AG08395 (cell line): ENCODE measurements around the gene THTPA.

Experiments used
- DNase-seq: peaks from one replicate; pipeline ENCODE4 v3.0.0; 2012; ENCODE audit warnings: mixed read lengths, low spot score

THTPA gene

DNA sequence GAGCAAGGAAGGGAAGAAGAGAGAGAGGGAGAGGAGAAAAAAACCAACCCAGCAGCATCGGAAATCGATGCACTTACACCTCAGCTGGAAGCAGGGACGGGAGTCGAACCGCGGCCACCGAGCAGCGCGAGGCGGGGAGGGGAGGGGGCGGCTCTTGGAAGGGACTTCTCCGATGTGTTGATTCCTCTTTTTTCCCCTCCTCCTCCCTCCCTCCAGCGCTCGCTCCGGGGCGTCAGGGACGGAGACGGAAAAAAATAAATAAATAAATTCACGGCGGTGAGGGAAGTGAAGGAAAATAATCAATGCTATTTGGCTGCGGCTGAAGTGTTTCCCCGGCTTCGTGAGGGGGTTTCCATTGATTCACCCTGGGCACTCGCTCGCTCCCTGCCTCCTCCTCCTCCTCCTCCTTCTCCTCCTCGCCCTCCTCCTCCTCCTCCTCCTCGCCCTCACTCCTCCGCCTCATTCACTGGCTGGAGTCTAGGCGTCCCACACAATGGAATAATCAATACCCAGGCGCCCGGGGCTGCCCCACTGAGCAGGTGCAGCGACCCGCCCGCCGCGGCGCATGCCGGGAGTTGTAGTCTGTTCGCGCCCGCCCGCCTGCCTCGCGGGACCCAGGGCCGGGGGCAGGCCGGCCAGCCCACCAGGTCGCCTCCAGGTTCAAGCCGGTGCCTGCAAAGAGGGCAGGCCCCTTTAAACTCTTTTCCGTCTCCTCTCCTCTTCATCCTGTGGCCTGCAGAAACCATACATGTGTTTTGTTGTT, 4.6 kb upstream of the THTPA start, which contains the start of gene ZFHX2:
Gene ZFHX2 (minus strand): TSS at position 500 of the 763 bp plus-strand sequence. CDS start 16,440 bp downstream, outside the sequence.
- DNase-seq = peak; percentile 53

DNA sequence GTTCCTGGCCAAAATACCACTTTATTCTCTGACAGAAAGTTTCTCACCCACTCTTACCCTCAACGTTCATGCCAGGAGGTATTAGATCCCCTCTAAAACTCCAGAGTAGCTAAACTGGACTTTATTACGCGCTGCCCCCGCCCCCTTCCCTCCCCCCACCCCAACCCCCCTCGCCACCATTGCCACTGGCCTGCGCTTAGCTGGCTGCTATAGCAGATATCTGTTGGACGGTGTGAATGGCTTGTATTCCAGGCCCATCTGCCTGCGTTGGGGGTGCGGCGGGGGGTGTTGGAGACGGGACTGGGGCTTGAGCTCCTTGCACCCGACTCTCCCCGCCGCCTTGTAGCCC, 564 bp upstream of the THTPA start:
- DNase-seq = no peak

DNA sequence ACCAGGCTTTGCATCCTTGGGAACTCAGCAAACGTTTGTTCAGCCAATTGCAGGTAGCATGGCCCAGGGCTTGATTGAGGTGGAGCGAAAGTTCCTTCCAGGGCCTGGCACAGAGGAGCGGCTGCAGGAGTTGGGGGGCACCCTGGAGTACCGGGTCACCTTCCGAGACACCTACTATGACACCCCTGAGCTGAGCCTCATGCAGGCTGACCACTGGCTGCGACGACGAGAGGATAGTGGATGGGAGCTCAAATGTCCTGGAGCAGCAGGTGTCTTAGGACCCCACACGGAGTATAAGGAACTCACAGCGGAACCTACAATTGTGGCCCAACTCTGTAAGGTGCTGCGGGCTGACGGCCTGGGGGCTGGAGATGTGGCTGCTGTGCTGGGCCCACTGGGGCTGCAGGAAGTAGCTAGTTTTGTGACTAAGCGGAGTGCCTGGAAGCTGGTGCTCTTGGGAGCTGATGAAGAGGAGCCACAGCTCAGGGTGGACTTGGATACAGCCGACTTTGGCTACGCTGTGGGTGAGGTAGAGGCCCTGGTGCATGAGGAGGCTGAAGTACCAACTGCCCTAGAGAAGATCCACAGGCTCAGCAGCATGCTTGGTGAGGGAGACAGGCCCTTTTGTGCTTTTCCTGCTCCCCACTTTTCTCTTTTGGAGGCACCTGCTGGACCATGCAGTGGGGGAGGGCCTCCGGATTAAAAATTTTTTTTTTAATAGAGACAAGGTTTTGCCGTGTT, 799 bp downstream of the THTPA start:
- DNase-seq = no peak

DNA sequence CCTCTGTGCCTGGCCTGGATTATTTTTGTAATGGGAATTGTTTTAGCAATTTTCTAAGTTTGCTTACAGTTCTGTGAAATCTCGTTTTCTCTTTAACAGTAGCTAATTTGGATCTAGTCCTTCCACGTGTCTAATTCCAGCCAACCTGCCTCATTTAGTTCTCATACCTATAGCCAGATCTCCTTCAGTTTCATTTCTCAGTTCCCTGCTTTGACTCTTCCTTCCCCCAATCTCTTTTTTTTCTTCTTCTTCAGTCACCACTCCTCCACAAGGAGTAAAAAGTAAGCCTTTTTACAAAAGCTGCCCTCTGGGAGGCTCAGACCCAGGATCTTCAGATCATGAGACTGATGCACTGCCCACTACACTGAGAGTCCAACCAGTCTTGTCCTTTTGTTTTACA, 1.4 kb downstream of the THTPA start:
- DNase-seq = no peak

DNA sequence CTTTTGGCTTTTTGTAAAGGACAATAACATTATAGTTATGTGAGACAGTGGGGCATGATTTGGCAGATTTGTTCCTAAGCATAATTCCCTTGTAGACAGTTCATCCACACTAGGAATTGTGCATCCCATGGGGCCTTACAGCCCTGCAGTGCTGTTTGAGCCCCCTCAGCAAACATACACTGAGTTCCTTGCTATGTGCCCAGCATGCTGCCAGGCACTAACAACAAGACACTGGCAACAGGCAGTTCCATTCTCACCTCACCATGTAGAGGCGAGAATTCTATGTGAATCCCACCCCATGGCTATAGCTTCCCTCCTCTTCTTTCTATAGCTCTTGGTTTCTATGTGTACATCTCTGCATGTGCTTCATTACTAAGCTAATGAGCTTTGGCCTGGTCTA, 1.9 kb downstream of the THTPA start:
- DNase-seq = no peak

DNA sequence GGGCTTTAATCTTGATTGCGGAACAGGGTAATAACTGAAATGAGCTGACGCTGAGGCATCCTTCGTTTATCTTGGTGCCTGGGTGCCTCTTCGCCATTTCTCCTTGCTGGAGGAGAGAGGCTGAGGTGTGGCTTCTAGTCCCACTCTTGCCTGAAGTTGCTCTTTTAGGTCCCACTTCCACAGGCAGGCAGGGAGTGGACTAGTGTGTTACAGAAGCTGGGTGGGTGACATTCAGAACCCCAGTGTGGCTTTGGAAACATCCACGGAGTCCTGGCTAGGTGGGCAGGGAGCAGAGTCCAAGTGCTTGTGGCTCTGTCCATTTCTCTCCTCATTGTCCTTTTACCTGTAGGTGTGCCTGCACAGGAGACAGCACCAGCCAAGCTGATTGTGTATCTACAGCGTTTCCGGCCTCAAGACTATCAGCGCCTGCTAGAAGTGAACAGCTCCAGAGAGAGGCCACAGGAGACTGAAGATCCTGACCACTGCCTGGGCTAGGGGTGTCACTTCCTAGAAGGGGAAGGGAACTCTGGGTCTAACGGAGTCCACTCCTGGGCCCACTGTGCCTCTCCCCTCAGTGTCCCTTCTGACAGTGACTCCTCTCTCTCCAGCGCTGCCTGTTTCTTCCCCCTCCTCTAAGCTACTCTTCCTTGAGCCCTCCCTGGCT, 2.4 kb downstream of the THTPA start:
- no peak for DNase-seq

DNA sequence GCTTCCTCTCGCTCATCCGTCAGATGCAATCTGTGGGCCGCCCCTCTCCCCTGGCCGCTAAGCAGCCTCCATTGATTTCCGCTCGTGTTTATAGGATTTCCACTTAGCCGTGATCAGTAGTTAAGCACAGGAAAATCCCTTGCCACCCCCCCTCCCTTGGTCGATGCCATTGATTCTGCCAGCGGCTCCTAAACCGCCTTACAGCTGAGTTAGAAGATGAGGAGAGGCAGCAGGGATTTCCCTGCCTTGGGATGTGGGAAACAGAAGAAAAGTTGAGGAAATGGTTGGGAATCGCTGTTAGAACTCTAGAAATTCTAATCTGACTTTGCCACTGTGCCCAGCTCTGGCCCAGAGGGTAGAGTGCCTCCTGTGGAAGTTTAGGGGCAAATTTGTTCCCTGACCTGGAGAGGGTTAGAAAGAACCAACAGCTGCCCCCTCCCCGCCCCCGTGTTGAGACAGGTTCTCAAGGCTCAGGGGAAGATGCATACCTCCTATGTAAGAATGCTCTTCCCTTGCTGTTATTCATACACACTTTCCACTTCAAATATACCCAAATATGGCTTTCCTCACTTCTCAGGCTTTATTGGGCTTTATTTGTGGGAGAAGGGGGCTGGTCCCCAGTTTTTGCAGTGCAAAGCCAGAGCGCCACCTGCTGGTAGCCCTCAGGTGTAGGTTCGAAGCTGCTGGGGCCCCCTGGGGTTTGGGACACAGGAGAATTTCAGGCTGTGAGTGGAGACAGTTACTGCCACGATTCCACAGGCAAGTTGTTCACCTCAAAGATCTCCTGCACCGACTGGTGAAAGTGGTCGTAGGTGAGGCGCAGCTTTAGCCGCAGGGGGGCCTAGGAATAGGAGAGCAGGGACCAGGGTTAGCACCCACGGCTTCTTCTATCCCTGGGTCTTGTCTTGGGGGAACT, 3.2 kb downstream of the THTPA start:
- DNase-seq = peak; percentile 67

DNA sequence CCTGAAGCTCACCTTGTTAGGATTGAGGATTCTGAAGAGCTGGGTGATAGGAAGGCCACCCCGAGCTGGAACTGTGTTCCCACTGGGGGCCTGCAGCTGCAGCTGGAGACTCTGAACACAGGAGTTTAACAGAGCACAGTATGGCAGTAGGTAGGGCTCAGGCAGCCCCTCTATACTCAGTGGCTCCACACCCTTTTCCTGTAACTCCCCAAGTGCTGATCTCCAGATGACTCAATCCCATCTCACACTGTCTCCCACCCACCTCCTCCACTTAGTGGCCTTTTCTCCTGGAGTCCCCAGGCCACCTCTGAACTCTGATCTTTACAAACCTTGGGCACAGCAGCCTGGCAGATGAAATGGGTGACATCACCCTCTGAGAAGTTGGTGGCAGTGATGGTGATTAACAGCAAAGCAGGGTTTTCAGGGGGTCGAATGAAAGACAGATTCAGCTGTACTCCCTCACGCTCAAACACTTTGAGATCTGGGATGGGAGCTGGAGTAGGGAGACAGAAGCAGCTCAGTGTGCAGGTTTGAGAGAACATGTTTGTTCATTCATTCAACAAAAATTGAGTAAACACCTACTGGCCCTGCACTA, 4.0 kb downstream of the THTPA start:
- DNase-seq = no peak

DNA sequence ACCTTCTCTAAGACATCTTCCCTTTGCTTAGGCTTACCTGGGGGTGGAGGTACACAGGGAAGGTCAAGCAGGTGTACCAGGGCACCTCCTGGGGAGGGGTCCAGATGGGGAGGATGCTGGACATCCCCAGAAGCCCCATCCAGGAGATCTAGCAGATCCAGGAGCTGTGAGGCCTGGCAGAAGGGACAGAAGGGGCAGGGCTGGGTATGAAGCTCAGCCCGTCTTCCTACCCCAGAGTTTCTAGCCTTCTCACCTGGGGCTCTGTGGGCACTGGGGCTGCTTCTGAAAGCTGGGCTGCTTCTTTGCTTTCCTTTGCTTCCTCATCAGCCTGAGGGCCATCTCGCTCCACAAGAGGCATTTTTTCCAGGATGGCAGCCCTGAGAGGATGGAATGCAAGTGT, 5.2 kb downstream of the THTPA start:
- DNase-seq = no peak

DNA sequence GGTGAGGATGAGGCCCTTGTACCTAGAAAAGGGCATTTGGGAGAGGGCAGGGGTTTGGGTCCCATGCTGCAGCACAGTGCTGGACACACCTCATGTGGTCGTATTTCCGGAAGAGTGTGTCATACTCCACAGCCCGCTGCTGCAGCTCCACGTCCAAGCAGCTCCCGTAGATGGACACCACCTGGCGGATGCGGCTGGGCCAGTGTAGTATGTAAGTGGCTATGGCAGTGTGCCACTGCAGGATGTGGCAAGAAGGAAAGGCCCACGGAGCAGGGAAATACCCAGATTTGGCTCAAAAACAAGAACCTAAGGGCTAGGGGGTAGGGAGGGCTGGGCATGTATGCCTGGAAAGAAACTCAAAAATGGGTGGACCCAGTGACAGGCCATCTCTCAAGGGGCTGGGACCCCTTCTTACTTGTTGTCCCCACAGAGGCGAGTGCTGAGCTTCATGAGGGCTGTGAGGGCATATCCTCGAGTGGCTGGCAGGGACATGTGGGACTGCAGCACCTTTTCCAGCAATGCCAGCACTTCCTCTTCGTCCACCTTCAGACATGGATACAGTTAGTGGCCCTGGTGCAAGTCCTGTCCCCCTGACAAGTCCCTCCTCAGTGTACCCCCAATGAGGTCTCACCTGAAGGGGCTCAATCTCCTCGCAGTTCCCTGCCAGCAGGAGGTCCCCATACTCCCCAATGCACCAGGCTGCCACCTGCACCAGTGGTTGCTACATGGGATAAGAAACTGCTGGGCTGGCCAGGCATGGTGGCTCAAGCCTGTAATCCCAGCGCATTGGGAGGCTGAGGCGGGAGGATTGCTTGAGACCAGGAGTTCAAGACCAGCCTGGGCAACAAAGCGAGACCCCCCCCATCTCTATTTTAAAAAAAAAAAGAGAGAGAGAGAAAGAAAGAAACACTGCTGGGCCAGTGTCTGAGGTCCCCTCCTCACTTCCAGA, 6.1 kb downstream of the THTPA start:
- no peak for DNase-seq

DNA sequence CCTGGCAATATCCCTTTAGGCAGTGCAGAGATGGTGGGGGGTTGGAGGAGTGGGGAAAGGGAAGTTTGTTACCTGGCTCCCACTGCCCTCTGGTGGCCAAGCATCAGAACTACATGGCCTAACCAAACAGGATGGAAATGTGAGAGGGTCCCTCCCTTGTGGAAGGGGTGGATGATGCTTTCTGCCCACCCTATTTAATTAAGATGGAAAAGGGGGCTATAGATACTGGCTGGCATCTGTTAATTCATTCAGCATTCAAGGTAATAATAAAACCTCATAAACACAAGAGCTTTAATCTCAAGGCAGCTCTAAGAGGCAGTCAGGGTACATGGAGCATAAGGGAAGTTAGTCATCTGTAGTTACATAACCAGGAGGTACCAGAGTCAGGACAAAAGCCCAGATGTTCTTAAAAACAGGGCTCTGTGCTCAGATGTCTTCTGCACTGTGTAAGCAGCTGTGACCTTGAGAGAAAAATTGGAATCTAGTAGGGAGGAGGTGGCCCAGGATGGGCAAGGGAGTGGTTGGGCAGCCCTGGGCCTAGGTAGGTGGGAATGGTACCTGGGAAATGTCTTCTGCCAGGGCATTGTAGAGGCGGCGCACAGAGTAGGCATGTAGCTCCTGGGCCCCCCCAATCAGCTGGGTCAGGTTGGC, 6.9 kb downstream of the THTPA start:
- DNase-seq = peak; percentile 55

DNA sequence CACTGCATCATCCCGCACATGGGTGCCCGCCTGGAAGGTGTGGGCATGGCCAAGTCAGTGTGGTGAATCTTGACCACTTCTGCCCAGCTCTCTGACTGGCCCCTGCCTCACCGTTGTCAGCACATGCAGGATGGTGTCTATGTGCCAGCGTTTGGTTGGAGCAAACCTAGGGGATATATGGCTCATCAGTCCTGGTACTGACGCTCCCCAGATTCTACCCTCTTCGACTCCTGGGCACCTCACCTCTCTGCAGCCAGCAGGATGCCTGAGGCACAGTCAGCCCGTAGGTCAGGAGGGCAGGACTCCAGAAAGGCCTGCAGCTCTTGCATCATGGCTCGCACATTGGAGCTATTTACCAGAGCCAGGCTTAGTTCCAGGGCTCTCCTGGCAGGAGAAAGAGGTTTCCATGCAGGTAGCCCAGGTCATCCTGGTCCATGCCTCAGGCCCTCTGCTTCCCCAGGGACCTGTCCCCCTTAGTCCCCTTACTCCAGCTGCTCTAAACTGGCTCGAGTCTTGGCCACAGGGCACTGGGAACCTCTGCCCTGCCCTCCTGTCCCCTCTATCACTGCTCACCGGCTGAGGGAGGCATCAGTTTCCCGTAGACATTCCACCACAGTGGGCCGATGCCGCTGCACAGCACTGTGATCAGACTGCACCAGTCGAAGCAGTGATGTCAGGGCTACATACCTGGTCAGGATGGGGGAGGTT, 7.6 kb downstream of the THTPA start:
- DNase-seq = no peak

DNA sequence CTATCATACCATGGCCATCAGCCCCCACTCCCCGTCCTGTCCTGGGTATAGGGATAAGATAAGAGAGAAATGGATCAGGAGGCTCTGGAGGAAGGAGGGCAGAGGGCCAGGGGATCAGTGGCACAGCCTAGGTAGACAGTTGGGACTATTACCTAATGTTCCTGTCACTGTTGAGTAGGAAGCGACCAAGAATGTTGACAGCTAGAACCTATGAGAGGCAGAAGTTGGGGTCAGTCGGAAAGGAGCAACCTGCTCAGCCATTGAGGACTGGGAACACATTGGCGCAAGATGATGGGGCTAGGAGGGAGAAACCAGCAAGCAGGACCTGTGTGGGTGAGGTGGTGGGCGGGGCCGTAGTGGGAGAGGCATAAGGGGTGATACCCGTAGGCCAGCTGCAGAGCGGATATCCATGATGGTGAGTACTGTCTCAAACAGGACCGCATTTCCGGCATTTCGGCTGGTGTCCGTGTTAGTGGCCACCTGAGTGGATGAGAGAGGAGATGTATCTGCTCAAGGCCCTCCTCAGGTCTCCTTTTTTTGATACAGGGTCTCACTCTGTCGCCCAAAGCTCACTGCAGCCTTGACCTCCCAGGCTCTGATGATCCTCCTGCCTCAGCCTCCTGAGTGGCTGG, 8.2 kb downstream of the THTPA start:
- no peak for DNase-seq

DNA sequence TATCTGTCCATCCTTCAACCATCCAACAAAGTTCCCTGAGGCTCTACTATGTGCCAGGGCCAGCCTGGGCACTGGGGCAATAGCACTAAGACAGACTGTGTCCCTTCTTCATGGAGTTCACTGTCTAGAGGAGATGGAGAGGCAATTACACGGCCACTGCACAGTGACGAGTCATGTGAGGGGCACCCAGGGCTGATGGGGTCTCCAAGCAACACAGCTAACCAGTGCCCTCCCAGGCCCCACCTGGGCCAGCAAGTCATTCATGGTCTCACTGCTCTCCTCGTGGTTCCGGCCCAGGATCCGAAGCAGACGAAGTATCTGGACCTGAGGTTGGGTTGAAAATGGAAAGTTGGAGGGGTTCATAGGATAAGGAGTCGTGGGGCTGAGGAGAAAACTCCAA, 8.8 kb downstream of the THTPA start:
- DNase-seq = no peak

DNA sequence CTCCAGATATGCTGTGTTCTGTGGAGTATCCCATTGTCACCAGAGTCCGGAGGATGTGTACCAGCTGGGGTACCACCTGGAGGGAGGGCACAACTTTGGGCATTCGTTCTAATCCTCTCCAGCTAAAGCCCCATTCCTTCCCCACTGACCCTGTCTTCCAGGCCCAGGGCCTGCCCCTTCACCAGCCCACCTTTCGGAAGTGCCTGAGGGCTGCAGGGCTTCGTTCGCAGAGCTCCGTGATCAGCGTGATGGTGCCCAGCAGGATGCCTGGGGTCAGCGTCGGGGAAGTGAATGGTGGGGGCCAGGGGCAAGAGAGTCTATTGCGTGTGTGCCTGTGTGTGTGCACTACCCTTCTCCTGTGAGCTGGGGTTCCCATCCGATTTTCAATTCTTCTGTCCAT, 9.6 kb downstream of the THTPA start:
- DNase-seq = no peak

DNA sequence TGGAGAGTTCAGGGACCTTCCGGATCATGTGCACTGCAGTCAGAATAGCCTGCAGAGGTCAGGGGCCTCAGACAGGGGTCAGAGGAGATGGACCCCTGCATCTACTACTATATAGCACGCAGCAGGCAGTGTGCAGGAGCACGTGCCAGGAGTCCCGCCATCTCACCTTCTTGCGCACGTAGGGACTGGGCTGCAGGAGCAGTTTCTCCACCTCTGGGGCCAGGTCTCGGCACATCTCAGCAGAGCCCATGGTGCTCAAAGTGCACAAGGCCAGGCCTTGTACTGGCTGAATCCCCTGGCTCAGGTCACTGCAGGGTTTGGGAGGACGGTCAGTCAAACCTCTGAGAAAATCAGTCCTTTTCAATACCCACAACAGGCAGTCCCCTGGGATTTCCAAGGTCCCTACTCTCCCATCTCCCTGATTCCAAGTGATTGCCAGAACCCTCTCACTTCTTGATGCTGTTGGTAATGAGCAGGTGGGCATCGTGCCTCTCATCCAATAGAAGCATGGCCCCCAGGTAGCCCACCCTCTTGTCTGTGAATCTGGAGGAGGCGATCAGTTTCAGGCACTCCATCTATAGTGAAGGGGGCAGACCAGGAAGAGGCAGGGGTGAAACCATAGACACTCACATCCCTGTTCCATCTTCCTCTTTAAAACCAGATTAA, 10.2 kb downstream of the THTPA start:
- no peak for DNase-seq

DNA sequence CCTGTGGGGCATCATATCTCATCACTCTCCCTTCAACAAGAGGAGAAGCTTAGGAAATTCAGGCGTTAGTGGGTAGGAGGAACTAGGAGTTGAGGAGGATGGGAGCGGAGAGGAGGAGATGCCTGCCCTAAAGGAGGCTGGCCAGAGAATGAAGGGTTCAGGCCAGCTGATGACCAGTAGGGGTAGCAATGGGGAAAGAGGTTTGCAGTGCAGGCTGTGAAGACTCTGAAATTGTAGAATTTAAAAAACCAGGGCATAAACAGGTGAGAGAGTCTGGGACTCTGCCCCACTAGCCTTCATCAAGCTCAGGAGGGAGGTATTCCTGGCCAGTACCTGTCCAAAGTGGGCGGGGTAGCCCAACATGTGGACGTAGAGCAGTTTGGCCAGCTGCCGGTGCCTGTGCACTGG, 10.7 kb downstream of the THTPA start:
- DNase-seq = peak; percentile 53
